Keratinocyte (primary cell): ENCODE measurements around the gene C1QTNF9B. TPM values are rescaled to one million over a fixed set of nuclear protein-coding genes. Genes with fewer than 3 reads are reported as not detected.
A peak's percentile ranks its signal among the peaks of the same experiment; 100 is the strongest.

Source experiments
- DNase-seq: peaks from one replicate; pipeline ENCODE4 v3.0.0-alpha.2; 2011; ENCODE audit warnings: low read depth, missing footprints, low spot score
- FAIRE-seq: peaks from 2 replicates; lab custom pipeline; 2011; peaks lifted over from hg19 to GRCh38; lab: Jason Lieb, UNC
- H2AFZ ChIP-seq: 2 replicates; pipeline ENCODE4 v1.6.0; 2012; ENCODE audit warnings: low read length, control low read depth, inconsistent platforms; ENCODE audit not compliant: control insufficient read depth
- H3K27ac ChIP-seq: 2 replicates; pipeline ENCODE4 v1.5.1; 2011; ENCODE audit warnings: low read length; ENCODE audit not compliant: control insufficient read depth, insufficient read depth
- H3K27me3 ChIP-seq: 3 replicates; pipeline ENCODE4 v1.6.0; 2011; ENCODE audit warnings: low read length; ENCODE audit not compliant: control insufficient read depth, insufficient read depth; ENCODE audit errors: extremely low read depth
- H3K36me3 ChIP-seq, 2 experiments: 2 replicates in 1 of 2; 3 replicates in 1 of 2; pipeline ENCODE4 v1.5.1; 2011; ENCODE audit warnings: low read length in 2 of 2, mild to moderate bottlenecking in 1 of 2; ENCODE audit not compliant: control insufficient read depth in 2 of 2, insufficient read depth in 2 of 2; ENCODE audit errors: extremely low read depth in 1 of 2
- H3K4me1 ChIP-seq: 3 replicates; pipeline ENCODE4 v1.5.1; 2011; ENCODE audit warnings: low read length; ENCODE audit not compliant: control insufficient read depth, insufficient read depth; ENCODE audit errors: extremely low read depth
- H3K4me2 ChIP-seq: 3 replicates; pipeline ENCODE4 v1.6.0; 2011; ENCODE audit warnings: low read depth, low read length; ENCODE audit not compliant: control insufficient read depth, insufficient read depth; ENCODE audit errors: extremely low read depth
- H3K4me3 ChIP-seq, 3 experiments: fragments of 200-600 bp in 1 of 3; sonication (generic) in 1 of 3; 2 replicates in 2 of 3; 3 replicates in 1 of 3; pipeline ENCODE4 v1.5.1; 2011 to 2016; ENCODE audit warnings: low read length in 3 of 3, mild to moderate bottlenecking in 3 of 3, control low read depth in 2 of 3, inconsistent platforms in 1 of 3, low read depth in 1 of 3, mixed read lengths in 1 of 3, mixed run types in 1 of 3, moderate library complexity in 1 of 3; ENCODE audit not compliant: control insufficient read depth in 2 of 3, insufficient read depth in 2 of 3; ENCODE audit errors: extremely low read depth in 1 of 3
- H3K79me2 ChIP-seq: 2 replicates; pipeline ENCODE4 v1.6.0; 2012; ENCODE audit warnings: low read length; ENCODE audit not compliant: control insufficient read depth, insufficient read depth
- H3K9ac ChIP-seq: 3 replicates; pipeline ENCODE4 v1.6.0; 2011; ENCODE audit warnings: low read length; ENCODE audit not compliant: control insufficient read depth, insufficient read depth; ENCODE audit errors: extremely low read depth
- H3K9me1 ChIP-seq: 3 replicates; pipeline ENCODE4 v1.6.0; 2011; ENCODE audit warnings: low read length; ENCODE audit not compliant: control insufficient read depth, insufficient read depth; ENCODE audit errors: extremely low read depth
- H3K9me3 ChIP-seq: 2 replicates; pipeline ENCODE4 v1.5.1; 2012; ENCODE audit warnings: low read depth, low read length; ENCODE audit not compliant: control insufficient read depth
- H4K20me1 ChIP-seq: 3 replicates; pipeline ENCODE4 v1.6.0; 2011; ENCODE audit warnings: low read length; ENCODE audit not compliant: control insufficient read depth, insufficient read depth; ENCODE audit errors: extremely low read depth
- EZH2 ChIP-seq: IDR thresholded peaks from one replicate; pipeline ENCODE4 v1.6.1; 2012; ENCODE audit warnings: inconsistent platforms, mild to moderate bottlenecking, low read length, moderate library complexity
- dilution Hi-C: fragments of 300-500 bp; cut with MboI; formaldehyde crosslinking; loops from one replicate; pipeline ENCODE4 v1.7.0; 2020; ENCODE audit warnings: low sequenced_read_pairs; ENCODE audit not compliant: extremely low pct_ligation_motif_present
- polyA plus RNA-seq, 5 experiments: library from polyadenylated mRNA; depleted of rRNA in 3 of 5; stranded (reverse) in 3 of 5; stranded (forward) in 1 of 5; unstranded in 1 of 5; fragments of >200 nt; gene quantifications; 1 replicate in 1 of 5; 2 replicates in 3 of 5; 3 replicates in 1 of 5; pipeline versions ENCODE4 v1.2.1 to v1.2.3, GENCODE V29; 2011 to 2012; ENCODE audit warnings: missing spikeins in 2 of 5, low read depth in 1 of 5, low replicate concordance in 1 of 5
- TF ChIP-seq, protein P1 (sequence below), 3 experiments: IDR thresholded peaks in 1 of 3; conservative IDR thresholded peaks in 1 of 3; optimal IDR thresholded peaks in 1 of 3; 2 replicates in 2 of 3; 3 replicates in 1 of 3; pipeline versions ENCODE3 to v1.5.1; 2011; ENCODE audit warnings: low read length in 3 of 3, mild to moderate bottlenecking in 3 of 3, moderate library complexity in 2 of 3, control low read depth in 1 of 3, inconsistent platforms in 1 of 3; ENCODE audit not compliant: insufficient read depth in 2 of 3; ENCODE audit errors: extremely low read depth in 1 of 3

C1QTNF9B gene
- polyA plus RNA-seq, 1 donor (not counting 4 experiments of a cell fraction or from before 2014, with no cell fraction given): not detected

DNA sequence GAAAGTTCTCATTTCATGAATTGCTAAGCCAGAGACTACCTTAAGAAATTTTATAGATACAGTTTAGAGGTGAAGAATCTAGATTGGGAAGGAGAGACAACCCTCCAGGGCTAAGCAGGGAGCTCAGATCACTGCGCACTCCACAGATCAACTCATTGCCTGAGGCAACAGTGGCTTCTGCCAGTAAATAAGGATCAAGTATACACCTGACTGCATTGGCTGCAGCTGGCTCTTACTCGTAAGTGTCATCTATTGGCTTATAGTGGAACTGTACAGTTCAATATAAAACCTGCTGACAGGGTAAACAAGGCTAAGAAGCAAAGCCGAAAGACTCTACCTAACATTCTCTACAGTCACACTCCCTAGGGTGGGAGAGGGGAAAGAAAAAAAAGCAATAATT, 18.0 kb upstream of the C1QTNF9B start:
- H4K20me1 ChIP-seq: no peaks in the 10 kb centered on the region
- H3K36me3 ChIP-seq: no peaks in the 10 kb centered on the region
- no peak overlapping the region for H2AFZ ChIP-seq
- TF ChIP-seq, protein P1, sequence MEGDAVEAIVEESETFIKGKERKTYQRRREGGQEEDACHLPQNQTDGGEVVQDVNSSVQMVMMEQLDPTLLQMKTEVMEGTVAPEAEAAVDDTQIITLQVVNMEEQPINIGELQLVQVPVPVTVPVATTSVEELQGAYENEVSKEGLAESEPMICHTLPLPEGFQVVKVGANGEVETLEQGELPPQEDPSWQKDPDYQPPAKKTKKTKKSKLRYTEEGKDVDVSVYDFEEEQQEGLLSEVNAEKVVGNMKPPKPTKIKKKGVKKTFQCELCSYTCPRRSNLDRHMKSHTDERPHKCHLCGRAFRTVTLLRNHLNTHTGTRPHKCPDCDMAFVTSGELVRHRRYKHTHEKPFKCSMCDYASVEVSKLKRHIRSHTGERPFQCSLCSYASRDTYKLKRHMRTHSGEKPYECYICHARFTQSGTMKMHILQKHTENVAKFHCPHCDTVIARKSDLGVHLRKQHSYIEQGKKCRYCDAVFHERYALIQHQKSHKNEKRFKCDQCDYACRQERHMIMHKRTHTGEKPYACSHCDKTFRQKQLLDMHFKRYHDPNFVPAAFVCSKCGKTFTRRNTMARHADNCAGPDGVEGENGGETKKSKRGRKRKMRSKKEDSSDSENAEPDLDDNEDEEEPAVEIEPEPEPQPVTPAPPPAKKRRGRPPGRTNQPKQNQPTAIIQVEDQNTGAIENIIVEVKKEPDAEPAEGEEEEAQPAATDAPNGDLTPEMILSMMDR (optimal IDR thresholded peaks at IDR 0.05 in 1 of 3, IDR thresholded peaks at IDR 0.05 in 1 of 3, conservative IDR thresholded peaks at IDR 0.05 in 1 of 3; ENCODE audit: extremely low read depth in 1 of 3, insufficient read depth in 2 of 3, low read length in 3 of 3): peak in 1 of 3 experiments; percentile 36
- TF ChIP-seq EZH2: no peak
- no peak overlapping the region for H3K27ac ChIP-seq
- peaks cover 4% of the 10 kb centered on the region for H3K4me1 ChIP-seq
- H3K9me1 ChIP-seq: no peaks in the 10 kb centered on the region
- no peaks in the 10 kb centered on the region for H3K27me3 ChIP-seq
- no peak overlapping the region for H3K4me3 ChIP-seq
- H3K79me2 ChIP-seq: no peaks in the 10 kb centered on the region
- H3K9ac ChIP-seq: no peak overlapping the region
- H3K4me2 ChIP-seq: no peak overlapping the region
- H3K9me3 ChIP-seq: no peaks in the 10 kb centered on the region
- dilution Hi-C loops: loop anchor here (10.0 kb wide), 1 partner anchor 299 kb away; no protein-coding TSS in a partner anchor
- no peak for FAIRE-seq
- DNase-seq: no peak

DNA sequence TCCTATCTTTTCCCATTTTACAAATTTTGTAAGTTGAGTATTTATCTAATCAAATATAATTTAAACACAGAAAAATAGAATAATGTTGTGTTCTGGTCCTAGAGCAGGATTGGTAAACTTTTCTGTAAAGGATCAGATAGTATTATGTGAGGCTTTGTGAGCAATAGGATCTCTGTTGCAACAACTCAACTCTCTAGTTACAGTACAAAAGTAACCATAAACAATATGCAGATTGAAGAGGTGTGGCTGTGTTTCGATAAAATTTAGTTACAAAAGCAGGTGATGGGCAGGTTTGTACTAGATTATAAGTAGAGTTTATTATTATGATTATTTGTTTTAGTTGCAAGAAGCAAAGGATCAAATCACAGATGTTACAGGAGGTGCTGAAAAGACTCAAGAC, 15.2 kb upstream of the C1QTNF9B start:
- no peak for FAIRE-seq
- H3K9me3 ChIP-seq: no peaks in the 10 kb centered on the region
- TF ChIP-seq EZH2: no peak
- TF ChIP-seq, protein P1 (optimal IDR thresholded peaks at IDR 0.05 in 1 of 3, IDR thresholded peaks at IDR 0.05 in 1 of 3, conservative IDR thresholded peaks at IDR 0.05 in 1 of 3; ENCODE audit: extremely low read depth in 1 of 3, insufficient read depth in 2 of 3, low read length in 3 of 3): no peak

More for the DNA sequence above, 15.2 kb upstream of the C1QTNF9B start:
- Histone ChIP-seq H3K4me2 (no peak overlapping the region), H3K9ac (no peak overlapping the region), H3K4me3 (no peak overlapping the region), H3K9me1 (no peaks in the 10 kb centered on the region), H4K20me1 (no peaks in the 10 kb centered on the region), H3K27me3 (no peaks in the 10 kb centered on the region), H3K36me3 (no peaks in the 10 kb centered on the region), H3K4me1 (no peaks in the 10 kb centered on the region), H3K79me2 (no peaks in the 10 kb centered on the region), H2AFZ (no peak overlapping the region), H3K27ac (no peak overlapping the region)
- no peak for DNase-seq
- dilution Hi-C loops: loop anchor here (10.0 kb wide), 1 partner anchor 302 kb away; no protein-coding TSS in a partner anchor
